Left ventricle myocardium superior (tissue), 1 donor: ENCODE measurements around the gene KCNA1. TPM values are rescaled to one million over a fixed set of nuclear protein-coding genes. Genes with fewer than 3 reads are reported as not detected.
A peak's percentile ranks its signal among the peaks of the same experiment; 100 is the strongest.

ENCODE experiments used
- ATAC-seq: fragments of 200-7000 bp; cut with Tn5 transposase; one replicate; pipeline ENCODE4 v1.9.1; 2020; ENCODE audit warnings: mild to moderate bottlenecking, moderate library complexity
- DNase-seq: peaks from one replicate; pipeline ENCODE4 v3.0.0-alpha.2; 2020
- intact Hi-C: fragments of 100-400 bp; cut with micrococcal nuclease; formaldehyde crosslinking; loops from one replicate; pipeline ENCODE4 v1.11.0; 2022
- total RNA-seq: library from RNA; stranded (reverse); fragmentation: NEBNext Ultra II Directional; extraction: Animal tissue kit (Norgen Biotek cat#: 25700); gene quantifications from one replicate; pipeline ENCODE4 v1.2.1, GENCODE V29; 2021
- donor health status: DM: no; HTN: yes; CAD: no; lungs with severe emphysema.

The KCNA1 gene
- total RNA-seq, 1 donor from 2014 or later, result not detected

GRCh38 chr12:4956968-4957367, 47.3 kb downstream of the KCNA1 start:
- intact Hi-C loops, result no loop called here
- no peak for ATAC-seq
- DNase-seq, result no peak

GRCh38 chr12:4957761-4958160, 48.1 kb downstream of the KCNA1 start:
- no peak for ATAC-seq
- intact Hi-C loops, result no loop called here
- DNase-seq, result no peak

- no peak for ATAC-seq
- intact Hi-C loops, result no loop called here
Observed at GRCh38 chr12:4958697-4959375, 49.1 kb downstream of the KCNA1 start.

DNA sequence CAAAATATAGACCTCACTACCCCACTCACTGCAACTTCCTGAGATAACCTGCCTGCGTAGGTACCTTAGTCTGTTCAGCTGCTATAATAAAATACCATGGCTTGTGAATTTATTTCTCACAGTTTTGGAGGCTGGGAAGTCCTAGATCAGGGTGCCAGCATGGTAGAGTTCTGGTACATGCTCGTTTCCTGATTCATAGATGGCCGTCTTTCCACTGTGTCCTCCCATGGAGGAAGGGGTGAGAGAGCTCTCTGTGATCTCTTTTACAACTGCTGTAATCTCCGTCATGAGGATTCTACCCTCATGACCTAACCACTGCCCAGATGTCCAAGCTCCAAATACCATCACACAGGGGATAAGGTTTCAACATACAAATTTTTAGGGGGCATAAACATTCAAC, 49.7 kb downstream of the KCNA1 start:
- ATAC-seq (no peak), DNase-seq (no peak)
- intact Hi-C loops, result no loop called here

More at GRCh38 chr12:4958697-4959375, 49.1 kb downstream of the KCNA1 start:
- DNase-seq, result no peak

DNA sequence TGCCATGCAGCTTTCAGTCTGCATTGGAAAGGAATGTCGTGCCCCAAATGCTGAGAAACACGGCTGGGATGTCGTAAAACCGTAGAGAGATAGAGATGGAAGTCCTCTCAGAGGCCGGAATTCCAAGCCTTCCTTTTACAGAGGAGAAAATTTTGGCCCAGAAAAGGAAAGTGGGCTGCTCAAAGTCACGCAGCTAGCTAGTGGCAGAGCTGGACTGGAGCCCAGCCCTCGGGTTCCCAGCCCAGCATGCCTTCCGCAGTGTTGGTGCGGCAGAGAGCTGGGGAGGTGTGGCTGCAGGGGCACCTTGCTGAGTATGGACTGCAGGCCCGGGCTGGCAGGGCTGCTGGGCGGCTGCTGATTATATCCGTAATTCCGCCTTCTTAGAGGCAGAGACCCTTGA, 50.3 kb downstream of the KCNA1 start:
- intact Hi-C loops, result no loop called here
- ATAC-seq, result peak; percentile 90
- DNase-seq, result peak; percentile 62

DNA sequence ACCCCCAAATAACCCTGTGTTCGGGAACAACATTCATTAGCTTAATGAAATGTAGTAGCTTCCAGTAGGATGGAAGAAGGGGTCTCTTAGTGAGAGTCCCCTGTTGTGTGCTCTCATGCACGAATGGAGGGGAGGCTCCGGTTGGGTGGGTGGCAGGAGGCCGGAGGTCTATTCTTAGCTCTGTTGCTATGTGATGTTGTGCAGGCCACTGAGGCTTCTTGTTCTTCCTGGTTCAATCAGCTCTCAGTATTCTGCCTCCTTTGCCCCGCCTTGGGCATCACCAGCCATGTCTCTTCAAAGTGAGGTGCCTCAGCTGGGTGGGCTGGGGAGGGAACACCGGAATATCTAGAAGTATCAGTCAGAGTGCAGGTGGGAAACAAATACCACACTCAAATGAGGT, 50.8 kb downstream of the KCNA1 start:
- ATAC-seq (peak; percentile 61), DNase-seq (no peak)
- intact Hi-C loops, result no loop called here

GRCh38 chr12:4961311-4961710, 51.6 kb downstream of the KCNA1 start:
- ATAC-seq (no peak), DNase-seq (no peak)
- intact Hi-C loops, result no loop called here

DNA sequence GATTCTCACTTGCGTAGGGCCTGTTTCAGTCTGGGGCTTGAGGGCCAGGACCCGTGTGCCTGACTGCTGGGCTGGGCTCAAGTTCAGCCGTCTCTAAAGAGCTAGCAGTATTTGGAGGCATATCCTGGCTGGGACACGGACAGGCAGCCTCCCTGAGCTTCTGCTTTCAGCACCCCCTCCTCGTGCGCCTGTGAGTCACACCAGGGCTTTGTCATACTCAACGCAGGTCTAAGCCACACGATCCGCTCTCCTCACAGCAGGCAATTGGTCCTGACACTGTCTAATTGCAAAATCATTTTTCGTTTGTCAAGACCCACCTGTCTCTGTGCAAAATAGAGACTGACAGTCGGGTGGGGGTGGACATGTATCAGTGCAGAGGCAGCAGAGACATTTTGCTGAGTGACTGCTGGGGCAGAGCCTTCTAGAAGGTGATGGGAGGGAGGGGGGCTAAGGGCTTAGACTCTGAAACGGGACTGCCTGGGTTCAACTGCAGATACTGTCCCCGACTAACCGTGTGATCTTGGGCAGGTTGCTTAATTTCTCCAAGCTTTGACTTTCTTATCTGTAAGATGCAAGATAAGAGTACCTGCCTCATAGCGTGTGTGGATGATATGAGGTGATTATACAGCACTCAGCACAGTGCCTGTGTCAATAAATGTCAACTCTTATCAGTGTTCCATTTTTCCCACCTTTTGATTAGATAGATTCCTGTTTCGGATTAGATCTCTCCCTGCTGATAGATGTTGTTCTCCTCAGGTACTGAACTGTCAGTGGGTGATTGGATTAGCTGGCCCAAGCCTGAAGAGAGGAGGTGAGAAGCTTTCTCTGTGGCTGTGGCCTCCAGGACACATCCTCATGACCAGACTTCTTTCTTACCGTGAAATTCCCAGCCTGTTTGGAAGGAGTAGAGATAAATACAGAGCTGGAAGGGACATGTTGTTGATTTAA, 53.1 kb downstream of the KCNA1 start:
- no peak for DNase-seq
- ATAC-seq, result no peak
- intact Hi-C loops, result no loop called here

Other genes with a start within 250 kb of the KCNA1 start
- 1.7 TPM for gene GALNT8, start 189.5 kb upstream of the KCNA1 start, total RNA-seq
- 2.2 TPM for gene KCNA5, start 134.0 kb downstream of the KCNA1 start, total RNA-seq